Neutrophil (primary cell): ENCODE data around the gene RUNX2.

Experiments
- H3K27ac ChIP-seq: fragments of 200-600 bp; sonication (generic); 2 replicates; pipeline ENCODE4 v1.5.1; 2016; ENCODE audit warnings: mild to moderate bottlenecking, moderate library complexity
- H3K27me3 ChIP-seq: fragments of 200-600 bp; sonication (generic); 2 replicates; pipeline ENCODE4 v1.6.0; 2016; ENCODE audit warnings: mild to moderate bottlenecking
- H3K36me3 ChIP-seq: fragments of 200-600 bp; sonication (generic); 2 replicates; pipeline ENCODE4 v1.5.1; 2017
- H3K4me1 ChIP-seq, 2 experiments: fragments of 200-600 bp in 1 of 2; sonication (generic) in 1 of 2; 1 replicate in 1 of 2; 2 replicates in 1 of 2; pipeline versions ENCODE4 v1.5.1 to v1.6.1; 2013 to 2016; ENCODE audit warnings: low read depth in 1 of 2, low read length in 1 of 2, mild to moderate bottlenecking in 1 of 2, moderate library complexity in 1 of 2; ENCODE audit not compliant: control insufficient read depth in 1 of 2, insufficient read depth in 1 of 2
- H3K4me3 ChIP-seq, 2 experiments: fragments of 200-600 bp in 1 of 2; sonication (generic) in 1 of 2; 1 replicate in 1 of 2; 2 replicates in 1 of 2; pipeline ENCODE4 v1.5.1; 2013 to 2016; ENCODE audit warnings: low read depth in 1 of 2, low read length in 1 of 2, mild to moderate bottlenecking in 1 of 2, moderate library complexity in 1 of 2
- H3K9me3 ChIP-seq: fragments of 200-600 bp; sonication (generic); 2 replicates; pipeline ENCODE4 v1.5.1; 2016
- TF ChIP-seq, protein P1 (sequence below): fragments of 200-600 bp; sonication (generic); IDR thresholded peaks from 2 replicates; pipeline ENCODE4 v1.5.1; 2016; ENCODE audit warnings: antibody characterized with exemption

RUNX2 gene

DNA sequence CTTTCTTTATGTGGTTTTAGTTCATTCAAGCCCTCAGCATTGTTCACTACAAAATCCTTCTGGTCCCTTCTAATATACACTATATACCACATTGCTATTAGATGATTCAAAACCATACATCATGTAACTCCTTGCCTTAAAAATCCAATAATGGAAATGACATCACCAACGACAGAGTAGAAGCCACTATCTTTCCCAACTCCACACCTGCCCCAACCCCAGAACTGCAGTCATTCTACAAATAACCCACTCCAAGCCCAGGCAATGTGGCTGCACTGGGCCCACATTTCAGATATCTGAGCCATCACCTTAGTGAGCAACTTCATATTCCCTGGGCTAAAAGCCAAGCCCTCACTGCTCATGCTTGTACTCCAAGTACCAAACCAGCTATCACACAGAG lies 22.6 kb upstream of the RUNX2 start:
- no peaks in the 10 kb centered on the region for H3K36me3 ChIP-seq
- no peak overlapping the region for H3K4me3 ChIP-seq
- H3K27ac ChIP-seq, result no peak overlapping the region

DNA sequence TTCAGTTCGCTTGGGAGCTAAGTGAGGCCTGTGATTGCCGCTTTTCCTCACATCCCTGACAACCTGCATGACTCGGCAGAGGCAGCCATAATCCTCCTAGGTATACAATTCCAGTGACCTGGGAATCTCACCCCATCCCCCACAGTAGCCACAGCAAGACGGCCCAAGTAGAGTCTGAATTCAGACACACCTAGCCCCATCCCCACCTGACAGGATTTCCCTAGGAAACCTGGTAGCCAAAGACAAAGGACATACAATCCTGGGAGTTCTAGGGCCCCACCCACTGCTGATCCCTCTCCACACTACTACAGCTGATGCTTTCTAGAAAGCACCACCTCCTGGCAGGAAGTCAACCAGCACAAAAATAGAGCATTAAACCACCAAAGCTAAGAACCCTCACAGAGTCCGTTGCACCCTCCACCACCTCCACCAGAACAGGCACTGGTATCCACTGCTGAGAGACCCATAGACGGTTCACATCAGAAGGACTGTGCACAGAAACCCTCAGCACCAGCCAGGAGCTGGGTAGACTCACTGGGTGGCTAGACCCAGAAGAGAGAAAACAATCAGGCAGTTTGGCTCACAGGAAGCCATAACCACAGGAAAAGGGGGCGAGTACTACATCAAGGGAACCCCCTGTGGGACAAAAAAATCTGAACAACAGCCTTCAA lies 17.9 kb upstream of the RUNX2 start:
- Histone ChIP-seq H3K36me3 (no peaks in the 10 kb centered on the region), H3K27me3 (no peaks in the 10 kb centered on the region), H3K27ac (no peak overlapping the region), H3K4me1 (no peaks in the 10 kb centered on the region), H3K4me3 (no peak overlapping the region), H3K9me3 (no peaks in the 10 kb centered on the region)
- TF ChIP-seq, protein P1, sequence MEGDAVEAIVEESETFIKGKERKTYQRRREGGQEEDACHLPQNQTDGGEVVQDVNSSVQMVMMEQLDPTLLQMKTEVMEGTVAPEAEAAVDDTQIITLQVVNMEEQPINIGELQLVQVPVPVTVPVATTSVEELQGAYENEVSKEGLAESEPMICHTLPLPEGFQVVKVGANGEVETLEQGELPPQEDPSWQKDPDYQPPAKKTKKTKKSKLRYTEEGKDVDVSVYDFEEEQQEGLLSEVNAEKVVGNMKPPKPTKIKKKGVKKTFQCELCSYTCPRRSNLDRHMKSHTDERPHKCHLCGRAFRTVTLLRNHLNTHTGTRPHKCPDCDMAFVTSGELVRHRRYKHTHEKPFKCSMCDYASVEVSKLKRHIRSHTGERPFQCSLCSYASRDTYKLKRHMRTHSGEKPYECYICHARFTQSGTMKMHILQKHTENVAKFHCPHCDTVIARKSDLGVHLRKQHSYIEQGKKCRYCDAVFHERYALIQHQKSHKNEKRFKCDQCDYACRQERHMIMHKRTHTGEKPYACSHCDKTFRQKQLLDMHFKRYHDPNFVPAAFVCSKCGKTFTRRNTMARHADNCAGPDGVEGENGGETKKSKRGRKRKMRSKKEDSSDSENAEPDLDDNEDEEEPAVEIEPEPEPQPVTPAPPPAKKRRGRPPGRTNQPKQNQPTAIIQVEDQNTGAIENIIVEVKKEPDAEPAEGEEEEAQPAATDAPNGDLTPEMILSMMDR, result no peak

More for the DNA sequence above, 22.6 kb upstream of the RUNX2 start:
- TF ChIP-seq, protein P1, result no peak
- H3K27me3 ChIP-seq, result no peaks in the 10 kb centered on the region
- no peaks in the 10 kb centered on the region for H3K9me3 ChIP-seq
- peaks cover 0 to 7% of the 10 kb centered on the region in 2 experiments for H3K4me1 ChIP-seq

DNA sequence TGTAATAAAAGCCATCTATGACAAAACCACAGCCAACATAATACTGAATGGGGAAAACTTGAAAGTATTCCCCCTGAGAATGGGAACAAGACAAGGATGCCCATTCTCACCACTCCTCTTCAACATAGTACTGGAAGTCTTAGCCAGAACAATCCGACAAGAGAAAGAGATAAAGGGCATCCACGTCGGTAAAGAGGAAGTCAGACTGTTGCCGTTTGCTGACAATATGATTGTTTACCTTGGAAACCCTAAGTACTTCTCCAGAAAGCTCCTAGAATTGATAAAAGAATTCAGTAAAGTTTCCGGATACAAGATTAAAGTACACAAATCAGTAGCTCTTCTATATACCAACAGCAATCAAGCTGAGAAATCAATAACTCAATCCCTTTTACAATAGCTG lies 14.0 kb upstream of the RUNX2 start:
- H3K27ac ChIP-seq, result no peak overlapping the region
- no peaks in the 10 kb centered on the region for H3K27me3 ChIP-seq
- TF ChIP-seq, protein P1, result no peak
- H3K9me3 ChIP-seq, result no peaks in the 10 kb centered on the region
- no peaks in the 10 kb centered on the region for H3K4me1 ChIP-seq
- H3K4me3 ChIP-seq, result no peak overlapping the region
- H3K36me3 ChIP-seq, result no peaks in the 10 kb centered on the region

DNA sequence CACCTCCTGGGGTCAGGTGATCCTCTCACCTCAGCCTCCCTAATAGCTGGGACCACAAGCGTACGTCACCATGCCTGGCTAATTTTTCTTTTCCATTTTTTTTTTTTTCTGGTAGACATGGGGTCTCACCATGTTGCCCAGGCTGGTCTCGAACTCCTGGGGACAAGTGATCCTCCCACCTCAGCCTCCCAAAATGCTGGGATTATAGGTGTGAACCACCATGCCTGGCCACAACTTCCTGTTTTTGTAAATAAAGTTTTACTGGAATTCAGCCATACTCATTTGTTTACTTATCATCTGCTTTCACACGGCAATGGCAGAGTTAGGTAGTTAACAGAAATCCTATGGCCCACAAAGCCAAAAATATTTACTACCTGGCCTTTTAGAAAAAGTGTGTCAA lies 7.8 kb upstream of the RUNX2 start:
- Histone ChIP-seq H3K27ac (no peak overlapping the region), H3K4me3 (no peak overlapping the region), H3K4me1 (peaks cover 0 to 13% of the 10 kb centered on the region in 2 experiments), H3K36me3 (no peaks in the 10 kb centered on the region), H3K9me3 (no peaks in the 10 kb centered on the region), H3K27me3 (no peaks in the 10 kb centered on the region)
- TF ChIP-seq, protein P1, result no peak

DNA sequence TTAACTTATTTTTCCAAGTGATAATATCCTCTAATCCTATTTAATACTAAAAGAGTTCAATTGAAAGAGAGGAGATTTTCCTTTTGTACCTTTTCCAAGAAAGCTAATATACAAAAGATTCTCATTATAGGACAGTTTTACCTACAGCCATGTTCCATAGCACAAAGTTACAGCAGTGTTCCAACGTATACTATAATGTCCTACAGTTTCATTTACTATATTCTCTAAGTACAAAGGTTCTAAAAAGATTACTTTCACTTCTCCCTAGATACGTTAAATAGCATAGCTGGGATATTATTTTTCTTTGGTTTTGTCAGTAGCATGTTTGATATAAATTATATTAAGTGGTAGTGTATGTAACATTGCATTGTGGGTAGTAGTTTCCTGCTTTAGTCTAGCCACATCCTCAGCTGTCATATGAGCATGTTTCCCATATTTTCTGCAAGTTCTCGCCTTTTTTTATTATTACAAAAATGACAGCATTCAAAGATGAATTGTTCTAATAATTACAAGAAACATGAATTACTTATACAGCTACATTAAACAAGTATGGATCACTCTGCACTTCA lies 4.4 kb upstream of the RUNX2 start:
- TF ChIP-seq, protein P1, result no peak

More for the DNA sequence above, 4.4 kb upstream of the RUNX2 start:
- Histone ChIP-seq H3K4me1 (peaks cover 0 to 13% of the 10 kb centered on the region in 2 experiments), H3K9me3 (no peaks in the 10 kb centered on the region), H3K4me3 (no peak overlapping the region), H3K36me3 (no peaks in the 10 kb centered on the region), H3K27ac (no peak overlapping the region), H3K27me3 (no peaks in the 10 kb centered on the region)
